ENCODE measurements around the gene SPOP. TPM values are rescaled to one million over a fixed set of nuclear protein-coding genes. Genes with fewer than 3 reads are reported as not detected.
"Not testable (repeated sequence)": the region's sequence is repeated elsewhere in the genome, so short reads cannot be mapped to it uniquely, and the experiment has no call there.

Gene SPOP
- total and polyA plus RNA-seq, 5 donors from 2014 or later, result 66.3 to 123 (median 97.4) TPM

DNA sequence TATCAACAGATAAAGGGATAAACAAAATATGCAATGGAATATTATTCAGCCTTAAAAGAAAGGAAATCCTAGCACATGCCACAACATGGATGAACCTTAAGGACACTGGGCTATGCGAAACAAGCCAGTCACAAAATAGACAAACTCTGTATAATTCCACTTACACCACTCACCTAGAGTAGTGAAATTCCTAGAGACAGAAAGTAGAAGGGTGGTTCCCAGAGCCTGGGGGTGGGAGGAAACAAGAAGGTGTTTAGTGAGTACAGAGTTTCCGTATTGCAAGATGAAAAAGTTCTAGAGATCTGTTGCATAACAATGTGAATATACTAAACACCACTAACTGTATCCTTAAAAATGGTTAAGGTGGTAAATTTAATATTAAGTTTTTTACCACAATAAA lies 10.0 kb downstream of the SPOP start:
- H3K36me3 Mint-ChIP-seq, result peaks cover 9% of the 10 kb centered on the region

DNA sequence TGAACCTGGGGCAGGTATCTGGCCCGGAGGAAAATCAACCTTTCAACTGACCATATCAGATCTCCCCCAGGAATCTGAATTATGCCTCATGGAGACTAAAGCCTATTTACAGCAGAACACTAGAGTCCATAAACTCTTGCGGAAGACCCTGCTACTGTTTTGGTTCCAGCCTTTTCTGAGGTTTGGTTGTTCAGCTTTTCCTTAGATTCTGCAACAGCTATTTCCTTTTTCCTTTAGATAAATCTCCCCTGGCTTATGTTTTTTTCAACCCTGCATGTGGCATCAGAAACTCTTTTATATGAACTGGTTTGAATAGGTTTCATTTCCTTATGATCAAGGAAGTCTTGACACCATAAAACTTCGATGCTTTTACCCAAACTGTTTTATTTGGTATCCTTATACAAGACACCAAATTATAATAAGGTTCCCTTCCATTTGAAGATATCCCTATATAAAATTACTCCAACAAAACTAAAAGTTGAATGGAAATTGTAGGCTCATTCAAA lies 13.1 kb downstream of the SPOP start:
- Histone ChIP-seq H3K4me1 (ENCODE audit: control insufficient read depth, insufficient read depth, low read length, poor library complexity, severe bottlenecking) (peaks cover 9% of the 10 kb centered on the region), H3K9me3 (ENCODE audit: control insufficient read depth in 2 of 2, low read length in 2 of 2) (no peaks in the 10 kb centered on the region), H3K27me3 (ENCODE audit: control insufficient read depth, insufficient read depth, low read length) (no peaks in the 10 kb centered on the region), H3K36me3 (ENCODE audit: control insufficient read depth, insufficient read depth, low read length) (peaks cover 6% of the 10 kb centered on the region), H3K27ac (ENCODE audit: insufficient read depth, low read length, poor library complexity, severe bottlenecking) (no peak overlapping the region), H3K4me3 (ENCODE audit: low read depth, low read length) (no peak overlapping the region)
- Mint-ChIP-seq H3K9me3 (peaks cover 0 to 1% (median 0%) of the 10 kb centered on the region in 7 donors), H3K4me1 (peaks cover 25 to 52% (median 37%) of the 10 kb centered on the region in 4 donors), H3K27ac (no peak overlapping the region), H3K4me3 (no peak overlapping the region), H3K27me3 (no peaks in the 10 kb centered on the region), H3K36me3 (peaks cover 19% of the 10 kb centered on the region)
- no peak for ATAC-seq (ENCODE audit: low read depth in 2 of 2)
- DNase-seq, result no peak

More for the DNA sequence above, 10.0 kb downstream of the SPOP start:
- Histone ChIP-seq H3K9me3 (ENCODE audit: control insufficient read depth in 2 of 2, low read length in 2 of 2) (no peaks in the 10 kb centered on the region), H3K4me1 (ENCODE audit: control insufficient read depth, insufficient read depth, low read length, poor library complexity, severe bottlenecking) (peaks cover 26% of the 10 kb centered on the region), H3K27me3 (ENCODE audit: control insufficient read depth, insufficient read depth, low read length) (no peaks in the 10 kb centered on the region), H3K27ac (ENCODE audit: insufficient read depth, low read length, poor library complexity, severe bottlenecking) (no peak overlapping the region), H3K36me3 (ENCODE audit: control insufficient read depth, insufficient read depth, low read length) (peaks cover 4% of the 10 kb centered on the region), H3K4me3 (ENCODE audit: low read depth, low read length) (no peak overlapping the region)
- no peaks in the 10 kb centered on the region for H3K27me3 Mint-ChIP-seq
- ATAC-seq (ENCODE audit: low read depth in 2 of 2) (no peak), DNase-seq (no peak)
- H3K9me3 Mint-ChIP-seq, result no peaks in the 10 kb centered on the region
- H3K27ac Mint-ChIP-seq, result peak overlapping the region in 1 of 3 donors; percentile 8
- peak overlapping the region in 2 of 4 donors; percentile 29 to 57 for H3K4me3 Mint-ChIP-seq
- H3K4me1 Mint-ChIP-seq, result peaks cover 23 to 63% (median 50%) of the 10 kb centered on the region in 4 donors

DNA sequence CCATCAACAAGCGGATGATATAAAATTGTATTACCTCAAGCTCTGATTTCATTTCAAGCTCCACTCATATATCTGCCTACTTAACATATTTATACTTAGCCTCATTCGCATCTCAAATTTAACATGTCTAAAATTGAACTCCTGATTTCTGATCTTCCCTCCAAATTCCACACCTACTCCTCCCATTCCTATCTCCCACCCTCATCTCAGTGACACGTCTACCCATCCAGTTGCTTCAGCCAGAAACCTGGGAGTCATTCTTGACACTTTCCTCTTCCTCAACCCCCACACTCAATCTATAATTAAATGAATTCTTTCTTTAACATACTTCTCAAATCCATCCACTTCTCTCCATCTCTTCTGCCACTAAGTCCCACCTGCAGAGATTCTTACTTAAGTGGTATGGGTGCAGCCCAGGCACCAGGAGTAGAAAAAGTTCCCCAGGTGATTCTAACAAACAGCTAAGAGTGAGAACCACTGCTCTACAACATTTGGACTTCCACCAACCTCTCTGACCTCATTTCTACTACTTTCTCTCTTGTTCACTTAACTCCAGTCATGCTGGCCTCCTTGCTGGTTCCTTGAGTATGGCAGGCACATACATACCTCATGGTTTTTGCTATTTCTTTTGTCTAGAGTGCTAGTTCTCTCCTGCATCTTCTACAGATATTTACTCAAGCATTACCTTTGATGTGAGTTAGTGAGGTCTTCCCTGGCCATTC lies 18.1 kb downstream of the SPOP start:
- Mint-ChIP-seq H3K4me1 (peaks cover 38 to 62% (median 43%) of the 10 kb centered on the region in 4 donors), H3K27ac (peak overlapping the region; percentile 27 to 76 (median 63)), H3K9me3 (peaks cover 0 to 1% (median 0%) of the 10 kb centered on the region in 7 donors), H3K27me3 (no peaks in the 10 kb centered on the region), H3K36me3 (peaks cover 32% of the 10 kb centered on the region), H3K4me3 (peak overlapping the region in 2 of 4 donors; percentile 16 to 55)
- Histone ChIP-seq H3K4me3 (ENCODE audit: low read depth, low read length) (no peak overlapping the region), H3K27ac (ENCODE audit: insufficient read depth, low read length, poor library complexity, severe bottlenecking) (no peak overlapping the region), H3K36me3 (ENCODE audit: control insufficient read depth, insufficient read depth, low read length) (peaks cover 8% of the 10 kb centered on the region), H3K9me3 (ENCODE audit: control insufficient read depth in 2 of 2, low read length in 2 of 2) (no peaks in the 10 kb centered on the region), H3K4me1 (ENCODE audit: control insufficient read depth, insufficient read depth, low read length, poor library complexity, severe bottlenecking) (peaks cover 5% of the 10 kb centered on the region), H3K27me3 (ENCODE audit: control insufficient read depth, insufficient read depth, low read length) (no peaks in the 10 kb centered on the region)
- ATAC-seq (ENCODE audit: low read depth in 2 of 2) (no peak), DNase-seq (no peak)

DNA sequence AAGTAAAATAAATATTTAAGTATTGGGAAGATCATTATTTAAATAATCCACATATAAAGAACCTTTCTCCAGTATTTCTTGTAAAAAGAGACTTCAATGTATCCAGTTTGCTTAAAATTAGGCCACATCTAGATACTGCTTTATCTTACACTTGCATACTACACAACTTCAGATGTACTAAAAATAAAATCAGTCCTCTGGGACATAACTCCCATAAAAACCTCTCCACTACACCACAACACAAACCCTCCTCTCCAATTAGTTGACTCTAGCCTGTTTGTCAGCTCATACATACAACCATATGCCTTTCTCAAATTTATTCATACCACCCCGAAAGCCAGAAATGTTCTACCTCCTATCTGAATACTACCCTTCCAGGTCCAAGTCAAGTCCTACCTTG lies 21.6 kb downstream of the SPOP start:
- Histone ChIP-seq H3K4me3 (ENCODE audit: low read depth, low read length) (no peak overlapping the region), H3K27ac (ENCODE audit: insufficient read depth, low read length, poor library complexity, severe bottlenecking) (no peak overlapping the region), H3K9me3 (ENCODE audit: control insufficient read depth in 2 of 2, low read length in 2 of 2) (no peaks in the 10 kb centered on the region), H3K27me3 (ENCODE audit: control insufficient read depth, insufficient read depth, low read length) (no peaks in the 10 kb centered on the region), H3K4me1 (ENCODE audit: control insufficient read depth, insufficient read depth, low read length, poor library complexity, severe bottlenecking) (peaks cover 5% of the 10 kb centered on the region), H3K36me3 (ENCODE audit: control insufficient read depth, insufficient read depth, low read length) (peaks cover 2% of the 10 kb centered on the region)
- no peak for ATAC-seq (ENCODE audit: low read depth in 2 of 2)
- H3K9me3 Mint-ChIP-seq, result peaks cover 0 to under 1% (median 0%) of the 10 kb centered on the region in 7 donors
- H3K36me3 Mint-ChIP-seq, result peaks cover 28% of the 10 kb centered on the region
- no peak overlapping the region for H3K4me3 Mint-ChIP-seq
- no peak overlapping the region for H3K27ac Mint-ChIP-seq
- DNase-seq, result no peak
- peaks cover 39 to 69% (median 45%) of the 10 kb centered on the region in 4 donors for H3K4me1 Mint-ChIP-seq
- H3K27me3 Mint-ChIP-seq, result no peaks in the 10 kb centered on the region

DNA sequence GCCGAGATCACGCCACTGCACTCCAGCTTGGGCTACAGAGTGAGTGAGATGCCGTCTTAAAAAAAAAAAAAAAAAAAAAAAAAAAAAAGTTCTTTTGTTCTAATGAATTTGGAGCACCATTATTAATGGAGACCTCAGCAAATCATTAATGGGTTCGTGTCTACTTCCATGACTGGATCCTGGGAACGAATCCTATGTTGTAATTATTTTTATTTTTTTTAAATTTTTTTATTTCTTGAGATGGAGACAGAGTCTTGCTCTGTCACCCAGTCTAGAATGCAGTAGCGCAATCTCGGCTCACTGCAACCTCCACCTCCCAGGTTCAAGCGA lies 30.7 kb downstream of the SPOP start:
- no peaks in the 10 kb centered on the region for H3K27me3 ChIP-seq (ENCODE audit: control insufficient read depth, insufficient read depth, low read length)
- Mint-ChIP-seq H3K4me1 (peaks cover 37 to 74% (median 45%) of the 10 kb centered on the region in 4 donors), H3K36me3 (peaks cover 8% of the 10 kb centered on the region), H3K27ac (peak overlapping the region in 1 of 3 donors; percentile 89), H3K4me3 (no peak overlapping the region), H3K27me3 (no peaks in the 10 kb centered on the region), H3K9me3 (no peaks in the 10 kb centered on the region)
- H3K27ac ChIP-seq (ENCODE audit: insufficient read depth, low read length, poor library complexity, severe bottlenecking), result no peak overlapping the region
- no peak for DNase-seq
- H3K36me3 ChIP-seq (ENCODE audit: control insufficient read depth, insufficient read depth, low read length), result no peaks in the 10 kb centered on the region
- peaks cover 17% of the 10 kb centered on the region for H3K4me1 ChIP-seq (ENCODE audit: control insufficient read depth, insufficient read depth, low read length, poor library complexity, severe bottlenecking)
- H3K9me3 ChIP-seq (ENCODE audit: control insufficient read depth in 2 of 2, low read length in 2 of 2), result no peaks in the 10 kb centered on the region
- no peak for ATAC-seq (ENCODE audit: low read depth in 2 of 2)
- no peak overlapping the region for H3K4me3 ChIP-seq (ENCODE audit: low read depth, low read length)

DNA sequence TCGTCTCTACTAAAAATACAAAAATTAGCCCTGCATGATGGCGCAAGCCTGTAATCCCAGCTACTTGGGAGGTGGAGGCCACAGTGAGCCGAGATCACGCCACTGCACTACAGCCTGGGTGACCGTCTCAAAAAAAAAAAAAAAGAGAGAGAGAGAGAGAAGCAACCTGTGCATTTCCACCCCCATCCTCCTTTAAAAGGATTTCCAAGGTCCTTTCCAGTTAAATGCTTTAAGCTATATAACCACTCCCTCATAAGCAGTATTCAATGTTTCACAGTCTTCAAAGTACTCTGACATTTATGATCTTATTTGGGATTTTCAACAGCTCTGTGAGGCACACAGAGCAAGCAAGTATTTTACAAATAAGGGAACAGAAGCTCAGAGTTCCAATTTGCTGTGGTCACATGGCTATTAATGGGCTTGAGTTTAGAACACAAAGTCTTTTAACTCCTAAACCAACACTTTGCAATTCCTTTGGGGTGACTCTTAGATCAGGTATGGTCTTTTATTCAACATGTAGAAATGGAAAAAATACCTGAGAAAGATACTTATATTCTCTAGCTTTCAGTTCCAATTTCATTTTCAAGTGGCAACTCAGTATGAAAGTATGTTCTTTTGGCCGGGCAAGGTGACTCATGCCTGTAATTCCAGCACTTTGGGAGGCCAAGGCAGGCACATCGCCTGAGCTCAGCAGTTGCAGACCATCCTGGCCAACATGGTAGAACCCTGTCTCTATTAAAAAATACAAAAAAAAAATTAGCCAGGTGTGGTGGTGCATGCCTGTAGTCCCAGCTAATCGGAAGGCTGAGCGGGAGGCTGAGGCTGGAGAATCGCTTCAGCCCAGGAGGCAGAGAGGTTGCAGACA lies 31.3 kb downstream of the SPOP start:
- Mint-ChIP-seq H3K4me3 (peak overlapping the region in 3 of 4 donors; percentile 15 to 65 (median 32)), H3K4me1 (peaks cover 34 to 72% (median 42%) of the 10 kb centered on the region in 4 donors), H3K27me3 (no peaks in the 10 kb centered on the region), H3K36me3 (peaks cover 8% of the 10 kb centered on the region), H3K9me3 (no peaks in the 10 kb centered on the region), H3K27ac (peak overlapping the region; percentile 55 to 89 (median 75))
- H3K9me3 ChIP-seq (ENCODE audit: control insufficient read depth in 2 of 2, low read length in 2 of 2), result no peaks in the 10 kb centered on the region
- peaks cover 17% of the 10 kb centered on the region for H3K4me1 ChIP-seq (ENCODE audit: control insufficient read depth, insufficient read depth, low read length, poor library complexity, severe bottlenecking)
- no peaks in the 10 kb centered on the region for H3K36me3 ChIP-seq (ENCODE audit: control insufficient read depth, insufficient read depth, low read length)
- DNase-seq (peak in 1 of 3 donors; percentile 41), ATAC-seq (ENCODE audit: low read depth in 2 of 2) (no peak)
- H3K4me3 ChIP-seq (ENCODE audit: low read depth, low read length), result no peak overlapping the region
- H3K27ac ChIP-seq (ENCODE audit: insufficient read depth, low read length, poor library complexity, severe bottlenecking), result peak overlapping the region; percentile 11
- H3K27me3 ChIP-seq (ENCODE audit: control insufficient read depth, insufficient read depth, low read length), result no peaks in the 10 kb centered on the region

DNA sequence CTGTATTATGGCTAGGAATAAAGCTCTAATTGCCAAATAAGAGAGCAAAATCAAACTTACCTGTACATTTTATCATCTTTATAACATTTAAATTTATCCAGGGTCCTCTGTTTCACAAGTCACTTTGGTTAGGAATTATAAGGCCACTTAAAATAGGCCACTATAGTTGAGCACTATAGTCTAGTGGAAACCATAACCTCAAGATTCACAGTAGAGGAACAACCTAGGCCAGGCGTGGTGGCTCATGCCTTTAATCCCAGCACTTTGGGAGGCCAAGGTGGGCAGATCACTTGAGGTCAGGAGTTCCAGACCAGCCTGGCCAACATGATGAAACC lies 31.9 kb downstream of the SPOP start:
- H3K27ac ChIP-seq (ENCODE audit: insufficient read depth, low read length, poor library complexity, severe bottlenecking); H3K36me3 ChIP-seq (ENCODE audit: control insufficient read depth, insufficient read depth, low read length): not testable (repeated sequence)
- peaks cover 32 to 68% (median 40%) of the 10 kb centered on the region in 4 donors for H3K4me1 Mint-ChIP-seq

More for the DNA sequence above, 31.9 kb downstream of the SPOP start:
- Mint-ChIP-seq H3K4me3 (peak overlapping the region in 2 of 4 donors; percentile 32 to 44), H3K36me3 (peaks cover 12% of the 10 kb centered on the region), H3K27ac (peak overlapping the region in 2 of 3 donors; percentile 41 to 75)
- not testable (repeated sequence) for ATAC-seq (ENCODE audit: low read depth in 2 of 2); H3K9me3 ChIP-seq (ENCODE audit: control insufficient read depth in 2 of 2, low read length in 2 of 2); H3K9me3 Mint-ChIP-seq; DNase-seq; H3K27me3 Mint-ChIP-seq; H3K4me3 ChIP-seq (ENCODE audit: low read depth, low read length); H3K27me3 ChIP-seq (ENCODE audit: control insufficient read depth, insufficient read depth, low read length)
- H3K4me1 ChIP-seq (ENCODE audit: control insufficient read depth, insufficient read depth, low read length, poor library complexity, severe bottlenecking), result peaks cover 17% of the 10 kb centered on the region

Measured in CD4-positive, CD25-positive, alpha-beta regulatory T cell (primary cell).